H1 (cell line): ENCODE data around the gene GNB5.
"Not testable (repeated sequence)": the region's sequence is repeated elsewhere in the genome, so short reads cannot be mapped to it uniquely, and the experiment has no call there.

Source experiments
- ATF2 ChIP-seq: IDR thresholded peaks from 2 replicates; pipeline ENCODE4 v1.6.1; 2012; ENCODE audit warnings: low read length, inconsistent platforms
- BRCA1 ChIP-seq: IDR thresholded peaks from 2 replicates; pipeline ENCODE4 v1.6.1; 2012; ENCODE audit warnings: low read depth, low read length, improper control_type of control experiment
- CTCF ChIP-seq, 3 experiments: IDR thresholded peaks; 1 replicate in 2 of 3; 2 replicates in 1 of 3; pipeline versions ENCODE4 v1.5.1 to v1.6.1; 2011; ENCODE audit warnings: low read length in 3 of 3, mild to moderate bottlenecking in 3 of 3, inconsistent platforms in 2 of 3, low read depth in 1 of 3, moderate library complexity in 1 of 3; ENCODE audit not compliant: insufficient read depth in 1 of 3; ENCODE audit errors: control extremely low read depth in 1 of 3
- EGR1 ChIP-seq: IDR thresholded peaks from 2 replicates; pipeline ENCODE4 v1.6.1; 2011; ENCODE audit warnings: low read depth, low read length, borderline replicate concordance
- EZH2 ChIP-seq: fragments of 200-600 bp; sonication (generic); IDR thresholded peaks from 2 replicates; pipeline ENCODE4 v1.7.1; 2012; ENCODE audit warnings: low read depth, mild to moderate bottlenecking, moderate library complexity, low read length, inconsistent platforms; ENCODE audit not compliant: severe bottlenecking
- GABPA ChIP-seq: IDR thresholded peaks from 2 replicates; pipeline ENCODE4 v1.6.1; 2011; ENCODE audit warnings: mild to moderate bottlenecking, low read length, moderate library complexity, borderline replicate concordance; ENCODE audit not compliant: insufficient read depth
- HDAC2 ChIP-seq, 2 experiments: fragments of 300-600 bp in 1 of 2; sonication (generic) in 1 of 2; IDR thresholded peaks; 2 replicates each; pipeline ENCODE4 v1.6.1; 2011 to 2012; ENCODE audit warnings: low read depth in 2 of 2, low read length in 2 of 2, mild to moderate bottlenecking in 2 of 2, moderate library complexity in 2 of 2, borderline replicate concordance in 1 of 2, inconsistent platforms in 1 of 2
- POLR2A ChIP-seq, 2 experiments: IDR thresholded peaks; 1 replicate in 1 of 2; 2 replicates in 1 of 2; pipeline ENCODE4 v1.6.1; 2011; ENCODE audit warnings: low read depth in 2 of 2, low read length in 2 of 2, mild to moderate bottlenecking in 2 of 2; ENCODE audit errors: control extremely low read depth in 1 of 2
- SIX5 ChIP-seq: IDR thresholded peaks from 2 replicates; pipeline ENCODE4 v1.6.1; 2011; ENCODE audit warnings: mild to moderate bottlenecking, low read depth, low read length
- SRF ChIP-seq: IDR thresholded peaks from 2 replicates; pipeline ENCODE4 v1.6.1; 2011; ENCODE audit warnings: mild to moderate bottlenecking, low read depth, low read length, moderate library complexity
- TAF1 ChIP-seq: IDR thresholded peaks from 2 replicates; pipeline ENCODE4 v1.6.1; 2011; ENCODE audit warnings: mild to moderate bottlenecking, low read depth, low read length

- TF ChIP-seq HDAC2 (IDR thresholded peaks at IDR 0.05; ENCODE audit: borderline replicate concordance in 1 of 2, low read depth in 2 of 2, low read length in 2 of 2); CTCF (IDR thresholded peaks at IDR 0.05; ENCODE audit: control extremely low read depth in 1 of 3, insufficient read depth in 1 of 3, low read depth in 1 of 3, low read length in 3 of 3); GABPA; EZH2; POLR2A (IDR thresholded peaks at IDR 0.05; ENCODE audit: control extremely low read depth in 1 of 2, low read depth in 2 of 2, low read length in 2 of 2); ATF2; EGR1; BRCA1; SRF; SIX5; TAF1: not testable (repeated sequence)
Measured at GRCh38 chr15:52165494-52166131, 25.6 kb downstream of the GNB5 start.
